Large intestine (tissue), 3 donors: ENCODE measurements around the gene GNMT. TPM values are rescaled to one million over a fixed set of nuclear protein-coding genes. Genes with fewer than 3 reads are reported as not detected.
"Not testable (repeated sequence)": the region's sequence is repeated elsewhere in the genome, so short reads cannot be mapped to it uniquely, and the experiment has no call there.

ENCODE experiments used
- DNase-seq, 2 donors: peaks; one replicate each; pipeline versions ENCODE4 v3.0.0 to v3.0.0-alpha.2; 2013
- H3K27ac ChIP-seq: one replicate; pipeline ENCODE4 v1.5.1; 2013; ENCODE audit warnings: low read length
- H3K27me3 ChIP-seq: 2 replicates; pipeline ENCODE4 v1.6.1; 2013; ENCODE audit warnings: low read length; ENCODE audit not compliant: control insufficient read depth, insufficient read depth
- H3K36me3 ChIP-seq: 2 replicates; pipeline ENCODE4 v1.6.1; 2013; ENCODE audit warnings: low read length; ENCODE audit not compliant: control insufficient read depth, insufficient read depth
- H3K4me1 ChIP-seq: one replicate; pipeline ENCODE4 v1.6.1; 2013; ENCODE audit warnings: low read length; ENCODE audit not compliant: control insufficient read depth, insufficient read depth
- H3K4me3 ChIP-seq: one replicate; pipeline ENCODE4 v1.5.1; 2013; ENCODE audit warnings: low read length
- H3K9me3 ChIP-seq: one replicate; pipeline ENCODE4 v1.6.1; 2013; ENCODE audit warnings: mild to moderate bottlenecking, low read depth, low read length, moderate library complexity; ENCODE audit not compliant: control insufficient read depth
- WGBS: methylation state at CpG from one replicate; pipeline ENCODE4 v1.1.5; 2013; ENCODE audit warnings: low lambda C conversion rate; ENCODE audit not compliant: insufficient coverage; 5-methylcytosine and 5-hydroxymethylcytosine counted together
- polyA plus RNA-seq: library from polyadenylated mRNA; unstranded; fragments of 120-200 nt; gene quantifications from one replicate; pipeline ENCODE4 v1.2.1, GENCODE V29; 2013

Gene GNMT
- polyA plus RNA-seq, 1 donor, result 0.54 TPM

GRCh38 chr6:42941356-42941755 is 19.2 kb upstream of the GNMT start:
- DNase-seq, H3K27me3 ChIP-seq, H3K27ac ChIP-seq, H3K4me3 ChIP-seq, H3K9me3 ChIP-seq: not testable (repeated sequence)
- 100% methylated on average over 1 of the region's 5 CpGs for WGBS
- Histone ChIP-seq H3K4me1 (peaks cover 15% of the 10 kb centered on the region), H3K36me3 (peaks cover 44% of the 10 kb centered on the region)

- WGBS, result 17% methylated on average over 1 of the region's 7 CpGs
- Histone ChIP-seq H3K27me3 (no peaks in the 10 kb centered on the region), H3K27ac (no peak overlapping the region), H3K36me3 (peaks cover 33% of the 10 kb centered on the region), H3K9me3 (no peaks in the 10 kb centered on the region), H3K4me3 (no peak overlapping the region), H3K4me1 (peaks cover 15% of the 10 kb centered on the region)
- DNase-seq, result no peak
These were observed 18.1 kb upstream of the GNMT start for GRCh38 chr6:42942444-42942843.

GRCh38 chr6:42947950-42948349 is 12.6 kb upstream of the GNMT start:
- H3K4me1 ChIP-seq, result no peaks in the 10 kb centered on the region
- H3K27me3 ChIP-seq, result no peaks in the 10 kb centered on the region
- H3K36me3 ChIP-seq, result peaks cover 4% of the 10 kb centered on the region
- H3K4me3 ChIP-seq, result no peak overlapping the region
- no peak overlapping the region for H3K27ac ChIP-seq
- DNase-seq, result no peak
- no peaks in the 10 kb centered on the region for H3K9me3 ChIP-seq

- no peak overlapping the region for H3K4me3 ChIP-seq
- no peaks in the 10 kb centered on the region for H3K4me1 ChIP-seq
- H3K27me3 ChIP-seq, result no peaks in the 10 kb centered on the region
- DNase-seq, result no peak
- H3K36me3 ChIP-seq, result no peaks in the 10 kb centered on the region
- no peaks in the 10 kb centered on the region for H3K9me3 ChIP-seq
- 100% methylated on average over 3 of the region's 4 CpGs for WGBS
- H3K27ac ChIP-seq, result no peak overlapping the region
These were observed 8.2 kb upstream of the GNMT start for GRCh38 chr6:42952389-42952788.

GRCh38 chr6:42954405-42954804 is 6.1 kb upstream of the GNMT start:
- H3K27me3 ChIP-seq, H3K9me3 ChIP-seq, H3K36me3 ChIP-seq, H3K4me1 ChIP-seq, H3K4me3 ChIP-seq, DNase-seq, H3K27ac ChIP-seq: not testable (repeated sequence)
- no CpG with 5 or more reads among the region's 4 CpGs for WGBS

GRCh38 chr6:42958125-42958524 is 2.4 kb upstream of the GNMT start:
- Histone ChIP-seq H3K27me3 (peaks cover 8% of the 10 kb centered on the region), H3K9me3 (peaks cover 6% of the 10 kb centered on the region), H3K4me1 (peaks cover 11% of the 10 kb centered on the region), H3K4me3 (no peak overlapping the region), H3K27ac (no peak overlapping the region), H3K36me3 (peaks cover 11% of the 10 kb centered on the region)
- WGBS, result no CpG with 5 or more reads among the region's 8 CpGs
- no peak for DNase-seq

- Histone ChIP-seq H3K4me3 (peak overlapping the region; percentile 61), H3K27me3 (peaks cover 8% of the 10 kb centered on the region), H3K4me1 (peaks cover 11% of the 10 kb centered on the region), H3K27ac (no peak overlapping the region), H3K9me3 (peaks cover 6% of the 10 kb centered on the region), H3K36me3 (peaks cover 27% of the 10 kb centered on the region)
- DNase-seq, result no peak
- WGBS, result no CpG with 5 or more reads among the region's 13 CpGs
These were observed 674 bp upstream of the GNMT start for GRCh38 chr6:42959917-42960242.

GRCh38 chr6:42961020-42961470 is 491 bp downstream of the GNMT start:
- WGBS, result no CpG with 5 or more reads among the region's 15 CpGs
- no peak overlapping the region for H3K27ac ChIP-seq

GRCh38 chr6:42962096-42962495 is 1.5 kb downstream of the GNMT start:
- Histone ChIP-seq H3K36me3 (peaks cover 47% of the 10 kb centered on the region), H3K9me3 (peaks cover 6% of the 10 kb centered on the region), H3K4me1 (peaks cover 11% of the 10 kb centered on the region), H3K27me3 (peaks cover 8% of the 10 kb centered on the region), H3K27ac (no peak overlapping the region), H3K4me3 (no peak overlapping the region)
- no CpG with 5 or more reads among the region's 12 CpGs for WGBS
- DNase-seq, result no peak

More at GRCh38 chr6:42961020-42961470, 491 bp downstream of the GNMT start:
- no peak for DNase-seq
- peaks cover 11% of the 10 kb centered on the region for H3K4me1 ChIP-seq
- H3K4me3 ChIP-seq, result peak overlapping the region; percentile 61
- H3K9me3 ChIP-seq, result peaks cover 6% of the 10 kb centered on the region
- peaks cover 39% of the 10 kb centered on the region for H3K36me3 ChIP-seq
- H3K27me3 ChIP-seq, result peaks cover 8% of the 10 kb centered on the region

- peaks cover 11% of the 10 kb centered on the region for H3K4me1 ChIP-seq
- H3K27me3 ChIP-seq, result peaks cover 8% of the 10 kb centered on the region
- H3K27ac ChIP-seq, result no peak overlapping the region
- peaks cover 6% of the 10 kb centered on the region for H3K9me3 ChIP-seq
- DNase-seq, result no peak
- no peak overlapping the region for H3K4me3 ChIP-seq
- peaks cover 52% of the 10 kb centered on the region for H3K36me3 ChIP-seq
- no CpG with 5 or more reads among the region's 13 CpGs for whole genome bisulfite sequencing
These were observed 2.1 kb downstream of the GNMT start for GRCh38 chr6:42962502-42963178.

- H3K4me3 ChIP-seq, result no peak overlapping the region
- H3K27me3 ChIP-seq, result peaks cover 8% of the 10 kb centered on the region
- no peak overlapping the region for H3K27ac ChIP-seq
- no CpG with 5 or more reads among the region's 12 CpGs for WGBS
- peaks cover 6% of the 10 kb centered on the region for H3K9me3 ChIP-seq
- peaks cover 11% of the 10 kb centered on the region for H3K4me1 ChIP-seq
- H3K36me3 ChIP-seq, result peaks cover 57% of the 10 kb centered on the region
- DNase-seq, result no peak
These were observed 2.8 kb downstream of the GNMT start for GRCh38 chr6:42963179-42963854.
